ENCODE measurements around the gene PIK3R1. TPM values are rescaled to one million over a fixed set of nuclear protein-coding genes. Genes with fewer than 3 reads are reported as not detected.

PIK3R1 gene
- total RNA-seq, 3 donors from 2014 or later = 66.7 to 197 (median 74.9) TPM

- Histone ChIP-seq H3K4me3 (no peak overlapping the region), H3K9me3 (no peaks in the 10 kb centered on the region), H3K4me1 (ENCODE audit: low read depth) (no peaks in the 10 kb centered on the region), H3K36me3 (ENCODE audit: low read depth) (no peaks in the 10 kb centered on the region)
- DNase-seq (no peak), ATAC-seq (no peak)
- intact Hi-C loops (cut with DNase I, micrococcal nuclease) = no loop called here
- TF ChIP-seq CTCF (IDR thresholded peaks at IDR 0.05) = no peak
Measured at GRCh38 chr5:68313336-68313735, 97.8 kb downstream of the PIK3R1 start.

- no peak overlapping the region for H3K4me3 ChIP-seq
- ATAC-seq = no peak
- H3K36me3 ChIP-seq (ENCODE audit: low read depth) = no peaks in the 10 kb centered on the region
- no peaks in the 10 kb centered on the region for H3K9me3 ChIP-seq
- no peaks in the 10 kb centered on the region for H3K4me1 ChIP-seq (ENCODE audit: low read depth)
- intact Hi-C loops (cut with DNase I, micrococcal nuclease) = no loop called here
- no peak for TF ChIP-seq CTCF (IDR thresholded peaks at IDR 0.05)
- no peak for DNase-seq
Measured at GRCh38 chr5:68314465-68314864, 98.9 kb downstream of the PIK3R1 start.

- DNase-seq = peak in 2 of 3 donors; percentile 42 to 49
- intact Hi-C loops (cut with DNase I, micrococcal nuclease) = no loop called here
- Histone ChIP-seq H3K9me3 (no peaks in the 10 kb centered on the region), H3K36me3 (ENCODE audit: low read depth) (no peaks in the 10 kb centered on the region), H3K4me1 (ENCODE audit: low read depth) (peaks cover 6% of the 10 kb centered on the region), H3K4me3 (no peak overlapping the region)
- no peak for TF ChIP-seq CTCF (IDR thresholded peaks at IDR 0.05)
- peak; percentile 69 for ATAC-seq
Measured at GRCh38 chr5:68315679-68316271, 100.2 kb downstream of the PIK3R1 start.

GRCh38 chr5:68316469-68316868 is 100.9 kb downstream of the PIK3R1 start:
- Histone ChIP-seq H3K9me3 (no peaks in the 10 kb centered on the region), H3K4me1 (ENCODE audit: low read depth) (peaks cover 6% of the 10 kb centered on the region), H3K36me3 (ENCODE audit: low read depth) (no peaks in the 10 kb centered on the region), H3K4me3 (no peak overlapping the region)
- intact Hi-C loops (cut with DNase I, micrococcal nuclease) = no loop called here
- no peak for ATAC-seq
- TF ChIP-seq CTCF (IDR thresholded peaks at IDR 0.05) = no peak
- no peak for DNase-seq

- peaks cover 6% of the 10 kb centered on the region for H3K4me1 ChIP-seq (ENCODE audit: low read depth)
- ATAC-seq (no peak), DNase-seq (no peak)
- no peak for TF ChIP-seq CTCF (IDR thresholded peaks at IDR 0.05)
- no peaks in the 10 kb centered on the region for H3K36me3 ChIP-seq (ENCODE audit: low read depth)
- no peaks in the 10 kb centered on the region for H3K9me3 ChIP-seq
- no peak overlapping the region for H3K4me3 ChIP-seq
- intact Hi-C loops (cut with DNase I, micrococcal nuclease) = no loop called here
Measured at GRCh38 chr5:68317646-68318045, 102.1 kb downstream of the PIK3R1 start.
